ENCODE results near the gene XAGE5.
"Not testable (repeated sequence)": the region's sequence is repeated elsewhere in the genome, so short reads cannot be mapped to it uniquely, and the experiment has no call there.

The XAGE5 gene

GRCh38 chrX:52843619-52844018 is 32.5 kb downstream of the XAGE5 start:
- not testable (repeated sequence) for H3K9me3 ChIP-seq (ENCODE audit: control insufficient read depth, low read length); H3K36me3 ChIP-seq (ENCODE audit: control insufficient read depth, insufficient read depth, low read length); H3K27me3 ChIP-seq (replicated peaks; ENCODE audit: control insufficient read depth, insufficient read depth, low read length, poor library complexity, severe bottlenecking); H3K4me1 ChIP-seq (ENCODE audit: control insufficient read depth, insufficient read depth, low read length, poor library complexity, severe bottlenecking); H3K27ac ChIP-seq (ENCODE audit: insufficient read depth, low read length, poor library complexity, severe bottlenecking); H3K4me3 ChIP-seq (ENCODE audit: insufficient read depth, low read depth, low read length, poor library complexity, severe bottlenecking); DNase-seq

DNA sequence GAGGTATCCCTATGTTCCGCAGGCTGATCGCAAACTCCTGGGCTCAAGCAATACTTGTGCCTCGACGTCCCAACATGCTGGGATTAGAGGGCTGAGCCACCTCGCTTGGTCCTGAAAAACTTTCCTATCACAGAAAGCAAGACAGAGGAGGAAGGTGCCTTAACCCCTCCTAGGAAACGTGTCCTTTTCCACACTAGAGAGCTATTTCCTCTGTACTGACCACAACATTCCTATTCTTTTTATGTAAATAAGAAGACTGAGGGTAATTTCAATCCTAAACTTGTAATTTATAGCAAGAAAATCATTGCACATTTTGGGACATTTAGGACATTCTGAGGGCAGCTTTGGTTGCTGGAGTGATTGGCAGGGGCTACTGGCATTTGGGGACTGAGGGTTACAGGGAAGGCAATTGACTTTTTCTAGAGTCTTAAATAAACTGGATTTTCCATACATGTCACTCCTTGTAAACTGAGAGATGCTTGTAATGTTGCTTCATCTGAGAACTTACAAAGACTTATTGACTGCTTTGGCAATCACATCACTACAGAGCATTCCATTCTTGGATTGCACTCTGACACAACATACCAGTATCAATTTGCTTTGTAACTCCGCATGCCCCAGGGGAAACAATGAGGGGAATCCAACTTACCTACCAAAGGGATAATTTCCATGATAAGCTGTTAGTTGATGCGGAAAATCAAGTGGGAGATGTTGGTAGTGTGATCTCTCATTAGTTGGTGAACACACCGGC is 41.2 kb downstream of the XAGE5 start:
- H3K27me3 ChIP-seq (replicated peaks; ENCODE audit: control insufficient read depth, insufficient read depth, low read length, poor library complexity, severe bottlenecking): no peaks in the 10 kb centered on the region
- DNase-seq: no peak
- no peaks in the 10 kb centered on the region for H3K9me3 ChIP-seq (ENCODE audit: control insufficient read depth, low read length)
- no peaks in the 10 kb centered on the region for H3K4me1 ChIP-seq (ENCODE audit: control insufficient read depth, insufficient read depth, low read length, poor library complexity, severe bottlenecking)
- H3K27ac ChIP-seq (ENCODE audit: insufficient read depth, low read length, poor library complexity, severe bottlenecking): no peak overlapping the region
- no peak overlapping the region for H3K4me3 ChIP-seq (ENCODE audit: insufficient read depth, low read depth, low read length, poor library complexity, severe bottlenecking)
- H3K36me3 ChIP-seq (ENCODE audit: control insufficient read depth, insufficient read depth, low read length): no peaks in the 10 kb centered on the region

DNA sequence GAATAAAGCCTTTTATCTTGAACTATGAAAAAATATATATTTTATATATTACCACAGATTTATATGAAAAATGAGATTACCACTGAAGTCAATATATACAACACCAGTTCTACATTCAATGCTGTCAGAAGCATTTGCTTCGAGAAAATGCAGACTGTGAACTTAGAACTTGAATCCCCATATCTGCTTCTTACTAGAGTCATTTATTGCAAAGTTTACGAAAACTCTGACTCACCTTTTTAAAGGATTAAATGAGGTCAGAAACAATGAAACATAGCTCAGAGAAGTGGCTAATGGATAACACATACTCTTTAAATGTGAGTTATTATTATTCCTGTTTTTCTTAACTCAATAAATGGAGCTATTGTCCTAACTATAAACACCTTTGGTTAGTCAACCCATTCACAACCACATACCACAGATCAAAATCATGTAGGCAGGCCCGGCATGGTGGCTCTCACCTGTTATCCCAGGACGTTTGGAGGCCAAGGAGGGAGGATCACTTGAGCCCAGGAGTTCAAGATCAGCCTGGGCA is 46.0 kb downstream of the XAGE5 start:
- not testable (repeated sequence) for H3K27ac ChIP-seq (ENCODE audit: insufficient read depth, low read length, poor library complexity, severe bottlenecking); H3K36me3 ChIP-seq (ENCODE audit: control insufficient read depth, insufficient read depth, low read length); DNase-seq; H3K27me3 ChIP-seq (replicated peaks; ENCODE audit: control insufficient read depth, insufficient read depth, low read length, poor library complexity, severe bottlenecking); H3K4me3 ChIP-seq (ENCODE audit: insufficient read depth, low read depth, low read length, poor library complexity, severe bottlenecking); H3K9me3 ChIP-seq (ENCODE audit: control insufficient read depth, low read length); H3K4me1 ChIP-seq (ENCODE audit: control insufficient read depth, insufficient read depth, low read length, poor library complexity, severe bottlenecking)

DNA sequence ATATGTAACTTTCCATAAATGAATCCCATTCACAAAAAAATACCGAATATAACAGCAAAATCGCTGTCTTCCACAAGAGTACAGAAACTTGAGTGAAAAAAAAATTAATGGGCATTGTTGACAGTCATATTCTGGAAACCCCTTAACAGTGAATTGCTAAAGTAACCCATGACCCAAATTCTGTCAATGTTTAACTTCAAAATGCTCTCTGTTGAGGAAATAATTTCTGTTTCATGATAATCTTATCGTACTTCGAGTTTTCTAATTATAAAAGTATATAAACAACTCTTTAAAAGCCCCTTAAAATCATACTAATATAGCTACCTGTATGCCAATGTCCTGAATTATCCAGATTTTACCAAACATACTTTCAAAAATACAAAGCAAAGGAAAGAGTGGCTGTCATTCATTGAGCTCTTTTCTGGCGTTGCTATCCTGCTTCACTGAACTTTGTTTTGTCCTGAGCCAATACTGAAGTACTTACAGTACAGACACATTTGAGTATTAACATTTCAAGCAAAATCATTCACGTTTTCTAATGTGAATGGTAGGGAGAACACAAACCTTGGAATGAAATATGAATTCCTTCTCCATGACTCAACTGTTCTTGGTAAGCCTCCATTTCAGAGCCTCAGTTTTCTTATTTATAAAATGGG is 54.4 kb downstream of the XAGE5 start:
- H3K27ac ChIP-seq (ENCODE audit: insufficient read depth, low read length, poor library complexity, severe bottlenecking): no peak overlapping the region
- no peaks in the 10 kb centered on the region for H3K9me3 ChIP-seq (ENCODE audit: control insufficient read depth, low read length)
- H3K4me3 ChIP-seq (ENCODE audit: insufficient read depth, low read depth, low read length, poor library complexity, severe bottlenecking): no peak overlapping the region
- H3K36me3 ChIP-seq (ENCODE audit: control insufficient read depth, insufficient read depth, low read length): no peaks in the 10 kb centered on the region
- H3K4me1 ChIP-seq (ENCODE audit: control insufficient read depth, insufficient read depth, low read length, poor library complexity, severe bottlenecking): no peaks in the 10 kb centered on the region
- no peaks in the 10 kb centered on the region for H3K27me3 ChIP-seq (replicated peaks; ENCODE audit: control insufficient read depth, insufficient read depth, low read length, poor library complexity, severe bottlenecking)
- DNase-seq: no peak
